Heart right ventricle (tissue), 16 donors: ENCODE measurements around the gene PDZD8. TPM values are rescaled to one million over a fixed set of nuclear protein-coding genes. Genes with fewer than 3 reads are reported as not detected.

Experiments used
- ATAC-seq, 8 donors: fragments of 200-7000 bp; cut with Tn5 transposase; one replicate each; pipeline ENCODE4 v1.9.1; 2020; ENCODE audit warnings: mild to moderate bottlenecking in 8 of 8, moderate library complexity in 8 of 8, moderate number of reproducible peaks in 1 of 8
- DNase-seq, 2 donors: peaks; one replicate each; pipeline ENCODE4 v3.0.0-alpha.2; 2020
- H3K27ac ChIP-seq, 10 donors: fragments of 200-600 bp; sonication (generic) in 2 of 10; one replicate each; pipeline versions ENCODE4 v1.5.0 to v1.8.0; 2020 to 2022; ENCODE audit warnings: mild to moderate bottlenecking in 3 of 10
- H3K27me3 ChIP-seq, 7 donors: fragments of 200-600 bp; one replicate each; pipeline ENCODE4 v1.8.0; 2021 to 2022; ENCODE audit warnings: mild to moderate bottlenecking in 2 of 7
- H3K36me3 ChIP-seq, 9 donors: fragments of 200-600 bp; sonication (generic) in 1 of 9; one replicate each; pipeline versions ENCODE4 v1.5.0 to v1.8.0; 2020 to 2022; ENCODE audit warnings: mild to moderate bottlenecking in 2 of 9
- H3K4me1 ChIP-seq, 9 donors: fragments of 200-600 bp; sonication (generic) in 1 of 9; one replicate each; pipeline versions ENCODE4 v1.5.0 to v1.8.0; 2020 to 2022; ENCODE audit warnings: mild to moderate bottlenecking in 4 of 9
- H3K4me3 ChIP-seq, 10 donors: fragments of 200-600 bp; sonication (generic) in 2 of 10; one replicate each; pipeline versions ENCODE4 v1.5.0 to v1.8.0; 2020 to 2022; ENCODE audit warnings: mild to moderate bottlenecking in 7 of 10, moderate library complexity in 2 of 10
- H3K9me3 ChIP-seq, 11 donors: fragments of 200-600 bp in 10 of 11; sonication (generic) in 2 of 11; one replicate each; pipeline versions ENCODE4 v1.5.0 to v1.8.0; 2013 to 2022; ENCODE audit warnings: mild to moderate bottlenecking in 2 of 11, control low read depth in 1 of 11, moderate library complexity in 1 of 11
- CTCF ChIP-seq, 9 donors: fragments of 200-600 bp; sonication (generic) in 2 of 9; IDR thresholded peaks; one replicate each; pipeline versions ENCODE4 v1.5.0 to v1.8.0; 2021 to 2022; ENCODE audit warnings: antibody characterized with exemption in 9 of 9, mild to moderate bottlenecking in 5 of 9, moderate library complexity in 1 of 9
- WGBS, 2 donors: extraction: QIAGEN DNeasy Blood & Tissue Kit; methylation state at CpG; one replicate each; pipeline ENCODE4 v1.1.7; 2013; ENCODE audit warnings: inconsistent platforms in 1 of 2; 5-methylcytosine and 5-hydroxymethylcytosine counted together
- intact Hi-C, 10 donors: fragments of 100-400 bp; cut with DNase I; formaldehyde crosslinking; loops; one replicate each; pipeline versions ENCODE4 v1.11.1 to v1.14.2; 2022
- polyA plus RNA-seq, 2 donors: library from polyadenylated mRNA; stranded (reverse); fragments of 200-250 nt; gene quantifications; one replicate each; pipeline ENCODE4 v1.2.3, GENCODE V29; 2013
- total RNA-seq, 10 donors: library from RNA; stranded (reverse); fragmentation: NEBNext Ultra II Directional in 3 of 10; extraction: Animal tissue kit (Norgen Biotek cat#: 25700) in 3 of 10; gene quantifications; one replicate each; pipeline versions ENCODE4 v1.2.1 to v1.2.4, GENCODE V29; 2021 to 2023
- donor health status: Arrhythmogenic right ventricular cardiomyopathy.
- donor health status: ischemic (EF 13 %, LVEDD 7.1; RV severe dilation, severe dysfunction).
- donor health status: healthy with polysubstance abuse.
- donor health status: DM: no; HTN: yes; CAD: no.
- donor health status: DM: no; HTN: no; CAD: no.
- donor health status: ischemic (EF 25% LVEDD 6.9; RV normal size, moderate dysfunction).
- donor health status: ischemic (EF 25% LVEDD 5.7; RV mildly dilated, moderate dysfunction).
- donor health status: healthy.
- donor health status: DM: yes; HTN: yes; CAD: no.
- donor health status: Ischemic cardiomyopathy.
- donor health status: ischemic (EF 35%, LVEDD 5.7; RV mildly dilated, moderate dysfunction).
- donor health status: nonischemic (EF 11% LVEDD 7.7; RV severe dilation, severe dysfunction).
- donor health status: DM: yes; HTN: yes; CAD: no.
- donor health status: PGD.
- donor health status: ischemic (EF 29% LVEDD 5.4; RV normal size, mild dysfunction).
- donor health status: nonischemic (EF 23%, LVEDD 6.1; RV moderate dilation, normal function).

Gene PDZD8
- total and polyA plus RNA-seq, 12 donors = 2.0 to 31.3 (median 22.7) TPM

- Histone ChIP-seq H3K4me3 (no peak overlapping the region), H3K9me3 (peaks cover 0 to 7% (median 0%) of the 10 kb centered on the region in 11 donors), H3K27ac (no peak overlapping the region), H3K36me3 (no peaks in the 10 kb centered on the region), H3K27me3 (peaks cover 0 to 24% (median 0%) of the 10 kb centered on the region in 7 donors), H3K4me1 (no peaks in the 10 kb centered on the region)
- intact Hi-C loops = no loop called here
- WGBS, 2 donors = 87 to 89% methylated on average over 5 of the region's 5 CpGs
- ATAC-seq = no peak
- TF ChIP-seq CTCF (IDR thresholded peaks at IDR 0.05) = no peak
- no peak for DNase-seq
These were observed 45.5 kb upstream of the PDZD8 start for GRCh38 chr10:117420768-117421167.

- ATAC-seq (no peak), DNase-seq (no peak)
- peaks cover 0 to 17% (median 0%) of the 10 kb centered on the region in 7 donors for H3K27me3 ChIP-seq
- H3K4me1 ChIP-seq = no peaks in the 10 kb centered on the region
- intact Hi-C loops = no loop called here
- H3K36me3 ChIP-seq = no peaks in the 10 kb centered on the region
- H3K9me3 ChIP-seq = peaks cover 0 to 7% (median 0%) of the 10 kb centered on the region in 11 donors
- TF ChIP-seq CTCF (IDR thresholded peaks at IDR 0.05) = no peak
- no peak overlapping the region for H3K27ac ChIP-seq
- WGBS, 2 donors = 73 to 75% methylated on average over 5 of the region's 5 CpGs
- H3K4me3 ChIP-seq = no peak overlapping the region
These were observed 44.7 kb upstream of the PDZD8 start for GRCh38 chr10:117419921-117420320.

GRCh38 chr10:117419159-117419558 lies 43.9 kb upstream of the PDZD8 start:
- Histone ChIP-seq H3K4me1 (no peaks in the 10 kb centered on the region), H3K9me3 (peaks cover 0 to 7% (median 0%) of the 10 kb centered on the region in 11 donors), H3K27ac (no peak overlapping the region), H3K4me3 (no peak overlapping the region), H3K27me3 (peaks cover 0 to 14% (median 0%) of the 10 kb centered on the region in 7 donors), H3K36me3 (no peaks in the 10 kb centered on the region)
- ATAC-seq = no peak
- no peak for DNase-seq
- intact Hi-C loops = no loop called here
- WGBS, 2 donors = 58 to 72% methylated on average over 2 of the region's 2 CpGs
- TF ChIP-seq CTCF (IDR thresholded peaks at IDR 0.05) = no peak

GRCh38 chr10:117418121-117418520 lies 42.9 kb upstream of the PDZD8 start:
- DNase-seq = no peak
- no peak overlapping the region for H3K4me3 ChIP-seq
- H3K27ac ChIP-seq = no peak overlapping the region
- 46 to 48% methylated on average over 4 of the region's 4 CpGs for WGBS, 2 donors
- intact Hi-C loops = no loop called here
- peaks cover 0 to 14% (median 0%) of the 10 kb centered on the region in 7 donors for H3K27me3 ChIP-seq
- H3K36me3 ChIP-seq = no peaks in the 10 kb centered on the region
- peaks cover 0 to 7% (median 0%) of the 10 kb centered on the region in 11 donors for H3K9me3 ChIP-seq
- no peak for TF ChIP-seq CTCF (IDR thresholded peaks at IDR 0.05)
- ATAC-seq = no peak
- no peaks in the 10 kb centered on the region for H3K4me1 ChIP-seq
